ENCODE data around the gene DPP10.

DPP10 gene

GRCh38 chr2:114610677-114611076 is 168.2 kb downstream of the DPP10 start:
- DNase-seq = no peak

- DNase-seq = no peak
These were observed 172.2 kb downstream of the DPP10 start for GRCh38 chr2:114614592-114614991.

GRCh38 chr2:114628481-114628880 is 186.0 kb downstream of the DPP10 start:
- no peak for DNase-seq

- DNase-seq = no peak
These were observed 188.7 kb downstream of the DPP10 start for GRCh38 chr2:114631146-114631545.

GRCh38 chr2:114642166-114642770 is 199.8 kb downstream of the DPP10 start:
- DNase-seq = no peak

- no peak for DNase-seq
These were observed 200.6 kb downstream of the DPP10 start for GRCh38 chr2:114642988-114643553.

- no peak for DNase-seq
These were observed 209.5 kb downstream of the DPP10 start for GRCh38 chr2:114651933-114652332.

- DNase-seq = no peak
These were observed 217.4 kb downstream of the DPP10 start for GRCh38 chr2:114659880-114660279.

GRCh38 chr2:114661971-114662939 is 219.8 kb downstream of the DPP10 start:
- no peak for DNase-seq

GRCh38 chr2:114668415-114668814 is 226.0 kb downstream of the DPP10 start:
- no peak for DNase-seq

- no peak for DNase-seq
These were observed 240.8 kb downstream of the DPP10 start for GRCh38 chr2:114683251-114683650.

- DNase-seq = no peak
These were observed 242.0 kb downstream of the DPP10 start for GRCh38 chr2:114684403-114684802.

- no peak for DNase-seq
These were observed 242.7 kb downstream of the DPP10 start for GRCh38 chr2:114685102-114685501.

- no peak for DNase-seq
These were observed 245.8 kb downstream of the DPP10 start for GRCh38 chr2:114688241-114688640.

- DNase-seq = no peak
These were observed 256.1 kb downstream of the DPP10 start for GRCh38 chr2:114698520-114698919.

GRCh38 chr2:114699423-114699944 is 257.0 kb downstream of the DPP10 start:
- DNase-seq = no peak

- DNase-seq = no peak
These were observed 258.0 kb downstream of the DPP10 start for GRCh38 chr2:114700440-114700839.

- no peak for DNase-seq
These were observed 267.8 kb downstream of the DPP10 start for GRCh38 chr2:114709936-114710850.

GRCh38 chr2:114714313-114714712 is 271.9 kb downstream of the DPP10 start:
- no peak for DNase-seq

GRCh38 chr2:114717049-114717448 is 274.6 kb downstream of the DPP10 start:
- DNase-seq = no peak

- DNase-seq = no peak
These were observed 282.0 kb downstream of the DPP10 start for GRCh38 chr2:114724454-114724853.

- DNase-seq = no peak
These were observed 284.6 kb downstream of the DPP10 start for GRCh38 chr2:114727012-114727411.

- DNase-seq = no peak
These were observed 285.9 kb downstream of the DPP10 start for GRCh38 chr2:114728372-114728771.

Measured in activated CD4-positive, alpha-beta T cell treated with anti-CD3 and anti-CD28 coated beads, Interleukin-10, Interleukin-2, amounts not matched to agents 100 ng/mL and 50 ng/mL, durations not matched to agents 16 hours and 8 hours (primary cell).